H9 (cell line): Measurements from ENCODE around the gene PDHX. TPM values are rescaled to one million over a fixed set of nuclear protein-coding genes. Genes with fewer than 3 reads are reported as not detected.

ENCODE experiments used
- DNase-seq: peaks from one replicate; pipeline ENCODE4 v3.0.0-alpha.2; 2017
- H2AFZ ChIP-seq: one replicate; pipeline ENCODE4 v1.6.1; 2013; ENCODE audit warnings: mild to moderate bottlenecking, low read length, control low read depth, moderate library complexity
- H2AK5ac ChIP-seq: 2 replicates; pipeline ENCODE4 v1.6.1; 2013; ENCODE audit warnings: low read length, control low read depth, mixed read lengths; ENCODE audit not compliant: insufficient read length
- H2BK120ac ChIP-seq: one replicate; pipeline ENCODE4 v1.6.1; 2013; ENCODE audit warnings: low read depth, mild to moderate bottlenecking, low read length, control low read depth, inconsistent platforms; ENCODE audit not compliant: poor library complexity, severe bottlenecking
- H2BK12ac ChIP-seq: 2 replicates; pipeline ENCODE4 v1.6.1; 2013; ENCODE audit warnings: low read length, control low read depth, mixed read lengths, low read depth; ENCODE audit not compliant: insufficient read length
- H2BK15ac ChIP-seq: 2 replicates; pipeline ENCODE4 v1.6.1; 2013; ENCODE audit warnings: low read depth, low read length, control low read depth
- H2BK20ac ChIP-seq: one replicate; pipeline ENCODE4 v1.6.1; 2013; ENCODE audit warnings: low read depth, mild to moderate bottlenecking, low read length, control low read depth, inconsistent platforms; ENCODE audit not compliant: poor library complexity, severe bottlenecking
- H2BK5ac ChIP-seq: 2 replicates; pipeline ENCODE4 v1.6.1; 2013; ENCODE audit warnings: low read length, control low read depth, mixed read lengths; ENCODE audit not compliant: insufficient read length
- H3K14ac ChIP-seq: 2 replicates; pipeline ENCODE4 v1.6.1; 2013; ENCODE audit warnings: low read length, control low read depth; ENCODE audit not compliant: insufficient read depth
- H3K18ac ChIP-seq: 2 replicates; pipeline ENCODE4 v1.6.1; 2013; ENCODE audit warnings: low read depth, mild to moderate bottlenecking, mixed read lengths, low read length, control low read depth; ENCODE audit not compliant: insufficient read length
- H3K23ac ChIP-seq: 2 replicates; pipeline ENCODE4 v1.6.1; 2013; ENCODE audit warnings: low read length, control low read depth, mixed read lengths, low read depth; ENCODE audit not compliant: insufficient read length
- H3K23me2 ChIP-seq: 2 replicates; pipeline ENCODE4 v1.6.1; 2013; ENCODE audit warnings: low read depth, mild to moderate bottlenecking, mixed read lengths, low read length, control low read depth; ENCODE audit not compliant: insufficient read length, poor library complexity, severe bottlenecking
- H3K27ac ChIP-seq: 2 replicates; pipeline ENCODE4 v1.5.1; 2013; ENCODE audit warnings: low read length, control low read depth, mixed read lengths, low read depth; ENCODE audit not compliant: insufficient read length
- H3K27me3 ChIP-seq: 2 replicates; pipeline ENCODE4 v1.6.1; 2013; ENCODE audit warnings: low read length, control low read depth, inconsistent platforms; ENCODE audit not compliant: insufficient read depth
- H3K4ac ChIP-seq: 2 replicates; pipeline ENCODE4 v1.6.1; 2013; ENCODE audit warnings: low read depth, mild to moderate bottlenecking, control low read depth, inconsistent platforms, low read length, moderate library complexity
- H3K4me1 ChIP-seq: 2 replicates; pipeline ENCODE4 v1.6.1; 2013; ENCODE audit warnings: low read length, control low read depth, inconsistent platforms; ENCODE audit not compliant: insufficient read depth
- H3K4me2 ChIP-seq: 2 replicates; pipeline ENCODE4 v1.6.1; 2013; ENCODE audit warnings: low read length, control low read depth, mixed read lengths; ENCODE audit not compliant: insufficient read length, insufficient read depth
- H3K56ac ChIP-seq: 2 replicates; pipeline ENCODE4 v1.6.1; 2013; ENCODE audit warnings: low read depth, mild to moderate bottlenecking, mixed read lengths, low read length, control low read depth; ENCODE audit not compliant: insufficient read length
- H3K79me1 ChIP-seq: 2 replicates; pipeline ENCODE4 v1.6.1; 2013; ENCODE audit warnings: low read depth, mild to moderate bottlenecking, moderate library complexity, low read length, control low read depth, inconsistent platforms; ENCODE audit not compliant: insufficient read depth, poor library complexity, severe bottlenecking
- H3K79me2 ChIP-seq: 2 replicates; pipeline ENCODE4 v1.6.1; 2013; ENCODE audit warnings: low read length, control low read depth, inconsistent platforms; ENCODE audit not compliant: insufficient read depth
- H3K9ac ChIP-seq: 2 replicates; pipeline ENCODE4 v1.6.1; 2013; ENCODE audit warnings: low read length, control low read depth, mixed read lengths; ENCODE audit not compliant: insufficient read length; ENCODE audit errors: extremely low read depth
- H3K9me3 ChIP-seq: one replicate; pipeline ENCODE4 v1.6.1; 2013; ENCODE audit warnings: low read depth, low read length, inconsistent platforms; ENCODE audit not compliant: control insufficient read depth
- H3T11ph ChIP-seq: one replicate; pipeline ENCODE4 v1.6.1; 2013; ENCODE audit warnings: mild to moderate bottlenecking, low read length, control low read depth, inconsistent platforms
- H4K20me1 ChIP-seq: one replicate; pipeline ENCODE4 v1.6.1; 2013; ENCODE audit not compliant: control insufficient read depth, insufficient read length, insufficient read depth
- H4K5ac ChIP-seq: 2 replicates; pipeline ENCODE4 v1.6.1; 2013; ENCODE audit warnings: low read depth, mild to moderate bottlenecking, mixed read lengths, low read length, control low read depth; ENCODE audit not compliant: insufficient read length
- H4K8ac ChIP-seq: replicated peaks from 2 replicates; pipeline ENCODE4 v1.6.1; 2013; ENCODE audit warnings: low read length, control low read depth, mixed read lengths, low read depth; ENCODE audit not compliant: insufficient read length
- H4K91ac ChIP-seq: 2 replicates; pipeline ENCODE4 v1.6.1; 2013; ENCODE audit warnings: low read depth, mild to moderate bottlenecking, moderate library complexity, mixed read lengths, low read length, control low read depth; ENCODE audit not compliant: insufficient read length
- H3K27ac Mint-ChIP-seq, 3 experiments: 2 replicates in 2 of 3; 3 replicates in 1 of 3; pipeline ENCODE4 v1.8.0; 2020 to 2021; ENCODE audit warnings: mixed read lengths in 3 of 3, mild to moderate bottlenecking in 1 of 3, moderate library complexity in 1 of 3
- H3K27me3 Mint-ChIP-seq: 2 replicates; pipeline ENCODE4 v1.8.0; 2021; ENCODE audit warnings: low read depth, mild to moderate bottlenecking, moderate library complexity, mixed read lengths
- H3K36me3 Mint-ChIP-seq, 3 experiments: 2 replicates in 2 of 3; 3 replicates in 1 of 3; pipeline ENCODE4 v1.8.0; 2020 to 2021; ENCODE audit warnings: low read depth in 3 of 3, mixed read lengths in 3 of 3; ENCODE audit not compliant: insufficient read depth in 1 of 3
- H3K4me1 Mint-ChIP-seq, 2 experiments: 2 replicates each; pipeline ENCODE4 v1.8.0; 2020; ENCODE audit warnings: mixed read lengths in 2 of 2
- H3K4me3 Mint-ChIP-seq, 2 experiments: 2 replicates in 1 of 2; 3 replicates in 1 of 2; pipeline ENCODE4 v1.8.0; 2020 to 2021; ENCODE audit warnings: mild to moderate bottlenecking in 2 of 2, mixed read lengths in 2 of 2, moderate library complexity in 1 of 2
- H3K9me3 Mint-ChIP-seq, 2 experiments: 2 replicates in 1 of 2; 3 replicates in 1 of 2; pipeline ENCODE4 v1.8.0; 2020; ENCODE audit warnings: mild to moderate bottlenecking in 2 of 2, mixed read lengths in 2 of 2, moderate library complexity in 1 of 2
- WGBS: extraction: QIAGEN DNeasy Blood & Tissue Kit; methylation state at CpG from one replicate; pipeline ENCODE4 v1.1.7; 2013; ENCODE audit warnings: missing lambda C conversion rate, low lambda C conversion rate, mixed read lengths; ENCODE audit not compliant: insufficient read length; ENCODE audit errors: extremely low coverage; 5-methylcytosine and 5-hydroxymethylcytosine counted together
- total RNA-seq: library from RNA; stranded (reverse); gene quantifications from 2 replicates; pipeline ENCODE4 v1.2.1, GENCODE V29; 2021
- TF ChIP-seq, protein P1 (sequence below): fragments of 200-600 bp; sonication (generic); conservative IDR thresholded peaks from 3 replicates; pipeline ENCODE4 v1.8.0; 2021; ENCODE audit warnings: antibody characterized with exemption, mild to moderate bottlenecking

The PDHX gene
- total RNA-seq, 1 experiment from 2014 or later: 40.1 TPM

DNA sequence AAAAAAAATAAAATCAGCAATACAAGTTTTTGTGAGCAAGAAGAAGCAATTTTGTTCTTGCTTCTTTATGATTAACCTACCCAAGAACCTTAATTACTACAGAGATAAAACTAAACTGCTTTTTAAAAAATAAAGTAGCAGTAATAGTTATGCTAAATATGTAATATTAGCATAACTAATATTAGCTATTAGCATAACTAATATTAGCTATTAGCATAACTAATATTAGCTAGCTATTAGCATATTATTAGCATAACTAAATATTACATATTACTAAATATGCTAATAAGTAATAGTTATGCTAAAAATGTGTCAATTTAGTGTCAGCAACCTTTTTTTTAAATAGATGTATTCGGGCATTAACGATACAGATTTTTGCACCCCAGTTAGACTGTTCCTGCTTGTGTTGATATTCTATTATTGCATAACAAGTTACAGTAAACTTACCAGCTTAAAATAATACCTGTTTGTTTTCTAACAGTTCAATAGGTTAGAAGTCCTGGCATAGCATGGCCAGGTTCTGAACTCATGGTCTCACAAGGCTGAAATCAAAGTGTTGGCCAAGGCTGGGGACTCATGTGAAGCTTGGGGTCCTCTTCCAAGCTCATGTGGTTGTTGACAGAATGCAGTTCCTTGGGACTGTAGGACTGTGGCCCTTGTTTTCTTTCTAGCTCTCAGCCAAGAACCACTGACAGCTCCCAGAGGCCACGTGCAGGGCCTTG, 48.4 kb downstream of the PDHX start:
- no peaks in the 10 kb centered on the region for H3K4me1 ChIP-seq
- H3K18ac ChIP-seq: no peak overlapping the region
- H3K9me3 ChIP-seq: no peaks in the 10 kb centered on the region
- no peak overlapping the region for H3T11ph ChIP-seq
- H4K5ac ChIP-seq: no peak overlapping the region
- H2BK5ac ChIP-seq: no peak overlapping the region
- H2AK5ac ChIP-seq: no peak overlapping the region
- Mint-ChIP-seq H3K4me3 (no peak overlapping the region), H3K36me3 (peaks cover 14 to 35% (median 24%) of the 10 kb centered on the region in 3 experiments), H3K27ac (no peak overlapping the region), H3K27me3 (no peaks in the 10 kb centered on the region), H3K9me3 (no peaks in the 10 kb centered on the region), H3K4me1 (no peaks in the 10 kb centered on the region)
- no peak overlapping the region for H3K4ac ChIP-seq
- H3K27me3 ChIP-seq: no peaks in the 10 kb centered on the region
- H3K14ac ChIP-seq: no peak overlapping the region
- no peak overlapping the region for H2BK12ac ChIP-seq
- no peaks in the 10 kb centered on the region for H3K79me1 ChIP-seq
- no peak overlapping the region for H3K27ac ChIP-seq
- no peak overlapping the region for H3K4me2 ChIP-seq
- H4K8ac ChIP-seq: no peak overlapping the region
- H4K20me1 ChIP-seq: no peaks in the 10 kb centered on the region
- H2BK120ac ChIP-seq: no peak overlapping the region
- TF ChIP-seq, protein P1, sequence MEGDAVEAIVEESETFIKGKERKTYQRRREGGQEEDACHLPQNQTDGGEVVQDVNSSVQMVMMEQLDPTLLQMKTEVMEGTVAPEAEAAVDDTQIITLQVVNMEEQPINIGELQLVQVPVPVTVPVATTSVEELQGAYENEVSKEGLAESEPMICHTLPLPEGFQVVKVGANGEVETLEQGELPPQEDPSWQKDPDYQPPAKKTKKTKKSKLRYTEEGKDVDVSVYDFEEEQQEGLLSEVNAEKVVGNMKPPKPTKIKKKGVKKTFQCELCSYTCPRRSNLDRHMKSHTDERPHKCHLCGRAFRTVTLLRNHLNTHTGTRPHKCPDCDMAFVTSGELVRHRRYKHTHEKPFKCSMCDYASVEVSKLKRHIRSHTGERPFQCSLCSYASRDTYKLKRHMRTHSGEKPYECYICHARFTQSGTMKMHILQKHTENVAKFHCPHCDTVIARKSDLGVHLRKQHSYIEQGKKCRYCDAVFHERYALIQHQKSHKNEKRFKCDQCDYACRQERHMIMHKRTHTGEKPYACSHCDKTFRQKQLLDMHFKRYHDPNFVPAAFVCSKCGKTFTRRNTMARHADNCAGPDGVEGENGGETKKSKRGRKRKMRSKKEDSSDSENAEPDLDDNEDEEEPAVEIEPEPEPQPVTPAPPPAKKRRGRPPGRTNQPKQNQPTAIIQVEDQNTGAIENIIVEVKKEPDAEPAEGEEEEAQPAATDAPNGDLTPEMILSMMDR: no peak
- no peak overlapping the region for H3K56ac ChIP-seq
- WGBS: no CpG with 5 or more reads among the region's 3 CpGs
- no peak overlapping the region for H3K9ac ChIP-seq
- H4K91ac ChIP-seq: no peak overlapping the region
- H2BK20ac ChIP-seq: no peak overlapping the region
- no peak overlapping the region for H2BK15ac ChIP-seq
- H3K23ac ChIP-seq: no peak overlapping the region
- no peak overlapping the region for H2AFZ ChIP-seq
- DNase-seq: no peak
- no peaks in the 10 kb centered on the region for H3K23me2 ChIP-seq
- H3K79me2 ChIP-seq: no peaks in the 10 kb centered on the region
